GM12874 (cell line): ENCODE measurements around the gene KAZN.

Source experiments
- CTCF ChIP-seq: IDR thresholded peaks from 2 replicates; pipeline ENCODE4 v1.5.1; 2011; ENCODE audit warnings: low read depth, mild to moderate bottlenecking, control low read depth, low read length, moderate library complexity; ENCODE audit not compliant: insufficient read depth

The KAZN gene

GRCh38 chr1:14677292-14677971, 78.9 kb downstream of the KAZN start:
- TF ChIP-seq CTCF, result no peak

GRCh38 chr1:14678011-14678638, 79.6 kb downstream of the KAZN start:
- TF ChIP-seq CTCF, result no peak

- TF ChIP-seq CTCF, result no peak
Measured at GRCh38 chr1:14679027-14679688, 80.7 kb downstream of the KAZN start.

GRCh38 chr1:14681182-14681581, 82.7 kb downstream of the KAZN start:
- TF ChIP-seq CTCF, result no peak

- TF ChIP-seq CTCF, result no peak
Measured at GRCh38 chr1:14682941-14683621, 84.6 kb downstream of the KAZN start.

GRCh38 chr1:14685078-14685477, 86.6 kb downstream of the KAZN start:
- no peak for TF ChIP-seq CTCF

- no peak for TF ChIP-seq CTCF
Measured at GRCh38 chr1:14686701-14687100, 88.2 kb downstream of the KAZN start.
